Peyer's patch (tissue), 4 donors: Measurements from ENCODE around the gene EP400.

Source experiments
- POLR2A ChIP-seq, 2 donors: fragments of 450-650 bp; IDR thresholded peaks; one replicate each; pipeline ENCODE4 v1.5.1; 2017; ENCODE audit warnings: antibody characterized with exemption in 2 of 2, mild to moderate bottlenecking in 2 of 2, moderate library complexity in 2 of 2
- TF ChIP-seq, protein P1 (sequence below), 6 experiments: fragments of 450-650 bp in 4 of 6; fragments of 200-600 bp in 2 of 6; sonication (generic) in 1 of 6; IDR thresholded peaks; one replicate each; pipeline ENCODE4 v1.5.1; 2017 to 2019; ENCODE audit warnings: antibody characterized with exemption in 6 of 6, mild to moderate bottlenecking in 3 of 6, moderate library complexity in 1 of 6

DNA sequence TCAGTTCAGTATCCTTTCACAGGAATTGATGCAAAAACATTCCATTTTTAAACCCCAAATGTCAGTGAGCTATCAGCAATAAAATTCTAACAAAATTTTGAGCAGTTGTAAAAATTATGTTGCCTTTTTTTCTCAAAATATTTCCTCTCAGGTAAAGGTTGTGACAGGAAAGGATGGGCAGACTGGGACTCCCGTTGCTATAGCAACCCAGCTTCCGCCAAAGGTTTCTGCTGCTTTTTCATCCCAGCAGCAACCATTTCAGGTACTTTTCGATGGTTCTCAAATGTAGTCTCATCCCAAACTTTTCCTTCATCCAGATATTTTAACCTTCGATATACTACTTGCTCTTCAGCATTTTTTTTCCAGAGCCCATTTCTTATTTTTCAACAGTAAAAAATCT lies 13.6 kb downstream of the EP400 start:
- no peak for TF ChIP-seq POLR2A (IDR thresholded peaks at IDR 0.05)
- TF ChIP-seq, protein P1, sequence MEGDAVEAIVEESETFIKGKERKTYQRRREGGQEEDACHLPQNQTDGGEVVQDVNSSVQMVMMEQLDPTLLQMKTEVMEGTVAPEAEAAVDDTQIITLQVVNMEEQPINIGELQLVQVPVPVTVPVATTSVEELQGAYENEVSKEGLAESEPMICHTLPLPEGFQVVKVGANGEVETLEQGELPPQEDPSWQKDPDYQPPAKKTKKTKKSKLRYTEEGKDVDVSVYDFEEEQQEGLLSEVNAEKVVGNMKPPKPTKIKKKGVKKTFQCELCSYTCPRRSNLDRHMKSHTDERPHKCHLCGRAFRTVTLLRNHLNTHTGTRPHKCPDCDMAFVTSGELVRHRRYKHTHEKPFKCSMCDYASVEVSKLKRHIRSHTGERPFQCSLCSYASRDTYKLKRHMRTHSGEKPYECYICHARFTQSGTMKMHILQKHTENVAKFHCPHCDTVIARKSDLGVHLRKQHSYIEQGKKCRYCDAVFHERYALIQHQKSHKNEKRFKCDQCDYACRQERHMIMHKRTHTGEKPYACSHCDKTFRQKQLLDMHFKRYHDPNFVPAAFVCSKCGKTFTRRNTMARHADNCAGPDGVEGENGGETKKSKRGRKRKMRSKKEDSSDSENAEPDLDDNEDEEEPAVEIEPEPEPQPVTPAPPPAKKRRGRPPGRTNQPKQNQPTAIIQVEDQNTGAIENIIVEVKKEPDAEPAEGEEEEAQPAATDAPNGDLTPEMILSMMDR (IDR thresholded peaks at IDR 0.05): no peak
